ENCODE results near the gene APBA2.

- TF ChIP-seq CTCF (IDR thresholded peaks at IDR 0.05) (no peak), POLR2A (IDR thresholded peaks at IDR 0.05) (no peak), EP300 (IDR thresholded peaks at IDR 0.05) (no peak)
Measured at GRCh38 chr15:29018120-29018805, 132.5 kb downstream of the APBA2 start.

Data from tibial nerve (tissue), 4 donors.